BLaER1 treated with 17β-estradiol and CSF1 and Interleukin-3, amounts not matched to agents 10 nM and 100 nM (cell line): ENCODE results near the gene MISP3.

ENCODE experiments used
- H3K27ac ChIP-seq, 11 experiments: shearing (Covaris generic); formaldehyde crosslinking; 2 replicates each; pipeline ENCODE4 v1.8.1; 2022
- H3K27me3 ChIP-seq, 11 experiments: shearing (Covaris generic); formaldehyde crosslinking; 2 replicates each; pipeline ENCODE4 v1.8.1; 2022
- H3K36me3 ChIP-seq, 11 experiments: shearing (Covaris generic); formaldehyde crosslinking; 2 replicates each; pipeline ENCODE4 v1.8.1; 2022
- H3K4me1 ChIP-seq, 10 experiments: shearing (Covaris generic); formaldehyde crosslinking; 2 replicates each; pipeline ENCODE4 v1.8.1; 2022
- H3K4me2 ChIP-seq, 11 experiments: shearing (Covaris generic); formaldehyde crosslinking; 2 replicates each; pipeline ENCODE4 v1.8.1; 2022
- H3K4me3 ChIP-seq, 10 experiments: shearing (Covaris generic); formaldehyde crosslinking; 2 replicates each; pipeline ENCODE4 v1.8.1; 2022
- H3K9ac ChIP-seq, 11 experiments: shearing (Covaris generic); formaldehyde crosslinking; 2 replicates each; pipeline ENCODE4 v1.8.1; 2022
- H3K9me3 ChIP-seq, 11 experiments: shearing (Covaris generic); formaldehyde crosslinking; replicated peaks in 1 of 11; 2 replicates each; pipeline ENCODE4 v1.8.1; 2022
- H4K20me1 ChIP-seq, 11 experiments: shearing (Covaris generic); formaldehyde crosslinking; 2 replicates each; pipeline ENCODE4 v1.8.1; 2022
- Cebpa-rat ChIP-seq, 11 experiments: shearing (Covaris generic); IDR thresholded peaks; 2 replicates each; pipeline ENCODE4 v1.8.1; 2022

The MISP3 gene

GRCh38 chr19:14122924-14123323 is 50.3 kb downstream of the MISP3 start:
- no peak overlapping the region for H3K4me3 ChIP-seq
- H3K36me3 ChIP-seq = peaks cover 0 to 84% (median 76%) of the 10 kb centered on the region in 11 experiments; a peak in 19 of 22 replicates
- no peak overlapping the region for H3K4me2 ChIP-seq
- TF ChIP-seq Cebpa-rat (IDR thresholded peaks at IDR 0.05) = no peak
- H3K9ac ChIP-seq = 0 out of 22 replicates have a peak overlapping the region, but pooled peaks of 1 of the 11 experiments have one; percentile 15
- H3K9me3 ChIP-seq = no peaks in the 10 kb centered on the region
- peaks cover 19 to 66% (median 42%) of the 10 kb centered on the region in 10 experiments for H3K4me1 ChIP-seq
- H3K27ac ChIP-seq = 0 out of 22 replicates have a peak overlapping the region, but pooled peaks of 2 of the 11 experiments have one; percentile 2 to 4
- H4K20me1 ChIP-seq = no peaks in the 10 kb centered on the region
- H3K27me3 ChIP-seq = no peaks in the 10 kb centered on the region
